ENCODE data around the gene FHIP2A. TPM values are rescaled to one million over a fixed set of nuclear protein-coding genes. Genes with fewer than 3 reads are reported as not detected.

FHIP2A gene
- total RNA-seq, 1 experiment from 2014 or later: 32.6 TPM

- no peak for ATAC-seq
- TF ChIP-seq POLR2AphosphoS5 (IDR thresholded peaks at IDR 0.05; ENCODE audit: low read depth, low read length): no peak
- no peak for TF ChIP-seq REST (IDR thresholded peaks at IDR 0.05; ENCODE audit: insufficient read depth in 1 of 2, low read depth in 2 of 2, low read length in 1 of 2)
- H3K9me3 ChIP-seq (ENCODE audit: control insufficient read depth, insufficient read depth, low read depth, low read length): no peaks in the 10 kb centered on the region
- peaks cover 3% of the 10 kb centered on the region; the same call in 1 of the 2 replicates for H3K4me1 ChIP-seq (ENCODE audit: control insufficient read depth, insufficient read depth, low read length)
- ChIA-PET CTCF (interaction anchor here (0.6 kb wide), 1 partner anchor 27 kb away, joined by 4 read pairs; no protein-coding TSS in a partner anchor), POLR2A (no interaction called here)
- peaks cover 41% of the 10 kb centered on the region for H3K36me3 ChIP-seq (ENCODE audit: control insufficient read depth, insufficient read depth, low read length)
- in situ Hi-C loops (cut with HindIII; ENCODE audit: low pct_unique_long_range_greater_than_20kb, low sequenced_read_pairs): no loop called here
- no peaks in the 10 kb centered on the region for H3K27me3 ChIP-seq (ENCODE audit: control insufficient read depth, insufficient read depth, low read length)
- no TSS peak for BruUV-seq (replicated peaks)
- no peak overlapping the region for H3K27ac ChIP-seq (ENCODE audit: low read length)
- intact Hi-C loops (cut with micrococcal nuclease; ENCODE audit: unreplicated experiment): no loop called here
- DNase-seq (ENCODE audit: low read depth, low spot score): no peak
- no peak overlapping the region for H3K4me3 ChIP-seq (ENCODE audit: low read depth in 2 of 2, low read length in 2 of 2)
Observed at GRCh38 chr10:114851336-114851735, 29.8 kb downstream of the FHIP2A start.

- BruUV-seq (replicated peaks): no TSS peak
- POLR2A ChIA-PET: no interaction called here
- TF ChIP-seq POLR2AphosphoS5 (IDR thresholded peaks at IDR 0.05; ENCODE audit: low read depth, low read length) (no peak), REST (IDR thresholded peaks at IDR 0.05; ENCODE audit: insufficient read depth in 1 of 2, low read depth in 2 of 2, low read length in 1 of 2) (no peak), CTCF (IDR thresholded peaks at IDR 0.05) (no peak), SIN3A (IDR thresholded peaks at IDR 0.05; ENCODE audit: borderline replicate concordance, insufficient read depth, low read depth, low read length) (no peak), TCF7L2 (IDR thresholded peaks at IDR 0.05; ENCODE audit: low read depth, low read length) (no peak)
Observed at GRCh38 chr10:114852197-114852596, 30.6 kb downstream of the FHIP2A start.

More at GRCh38 chr10:114852197-114852596, 30.6 kb downstream of the FHIP2A start:
- H3K36me3 ChIP-seq (ENCODE audit: control insufficient read depth, insufficient read depth, low read length): peaks cover 35% of the 10 kb centered on the region
- intact Hi-C loops (cut with micrococcal nuclease; ENCODE audit: unreplicated experiment) (no loop called here), in situ Hi-C loops (cut with HindIII; ENCODE audit: low pct_unique_long_range_greater_than_20kb, low sequenced_read_pairs) (no loop called here)
- no peaks in the 10 kb centered on the region for H3K27me3 ChIP-seq (ENCODE audit: control insufficient read depth, insufficient read depth, low read length)
- CTCF ChIA-PET: no interaction called here
- H3K4me1 ChIP-seq (ENCODE audit: control insufficient read depth, insufficient read depth, low read length): peaks cover 6% of the 10 kb centered on the region; the same call in 1 of the 2 replicates
- no peak overlapping the region for H3K4me3 ChIP-seq (ENCODE audit: low read depth in 2 of 2, low read length in 2 of 2)
- no peak for DNase-seq (ENCODE audit: low read depth, low spot score)
- ATAC-seq: no peak
- no peaks in the 10 kb centered on the region for H3K9me3 ChIP-seq (ENCODE audit: control insufficient read depth, insufficient read depth, low read depth, low read length)
- H3K27ac ChIP-seq (ENCODE audit: low read length): no peak overlapping the region
